Transverse colon (tissue), 4 donors: ENCODE data around the gene TMTC1.

Source experiments
- CTCF ChIP-seq, 5 experiments: fragments of 200-600 bp in 3 of 5; fragments of 450-650 bp in 2 of 5; sonication (generic) in 3 of 5; IDR thresholded peaks; 1 replicate in 2 of 5; 2 replicates in 3 of 5; pipeline ENCODE4 v1.5.1; 2016 to 2017; ENCODE audit warnings: antibody characterized with exemption in 5 of 5, inconsistent platforms in 3 of 5, mild to moderate bottlenecking in 2 of 5, moderate library complexity in 1 of 5
- EP300 ChIP-seq: sonication (generic); formaldehyde crosslinking; IDR thresholded peaks from one replicate; pipeline ENCODE4 v1.6.1; 2017; ENCODE audit warnings: antibody characterized with exemption, low read depth
- POLR2A ChIP-seq: fragments of 450-650 bp; IDR thresholded peaks from one replicate; pipeline ENCODE4 v1.6.1; 2016; ENCODE audit warnings: antibody characterized with exemption, mild to moderate bottlenecking, moderate library complexity
- POLR2AphosphoS5 ChIP-seq, 3 donors: sonication (generic); formaldehyde crosslinking; IDR thresholded peaks; one replicate each; pipeline ENCODE4 v1.6.1; 2016; ENCODE audit warnings: antibody characterized with exemption in 3 of 3

- TF ChIP-seq CTCF (IDR thresholded peaks at IDR 0.05) (no peak), POLR2A (no peak), POLR2AphosphoS5 (IDR thresholded peaks at IDR 0.05) (no peak), EP300 (no peak)
Measured at GRCh38 chr12:29608581-29608980, 175.2 kb downstream of the TMTC1 start.
